HepG2 (cell line): Measurements from ENCODE around the gene KMT5C. TPM values are rescaled to one million over a fixed set of nuclear protein-coding genes. Genes with fewer than 3 reads are reported as not detected.

Experiments used
- DRAP1 ChIP-seq: IDR thresholded peaks from 2 replicates; pipeline ENCODE4 v1.6.1; 2016; ENCODE audit warnings: missing genetic modification reagents, missing compliant biosample characterization
- HOXA3 ChIP-seq: sonication (generic); formaldehyde crosslinking; IDR thresholded peaks from 2 replicates; pipeline ENCODE4 v1.5.0; 2020; ENCODE audit warnings: missing genetic modification reagents
- JARID2 ChIP-seq: sonication (generic); formaldehyde crosslinking; IDR thresholded peaks from 2 replicates; pipeline ENCODE4 v1.8.1; 2023; ENCODE audit warnings: missing genetic modification reagents, inconsistent platforms; ENCODE audit not compliant: insufficient replicate concordance
- KLF9 ChIP-seq: IDR thresholded peaks from 2 replicates; pipeline ENCODE4 v1.6.1; 2016; ENCODE audit warnings: low read depth
- MEIS1 ChIP-seq: sonication (generic); formaldehyde crosslinking; IDR thresholded peaks from 2 replicates; pipeline ENCODE4 v1.9.0; 2021; ENCODE audit warnings: mild to moderate bottlenecking, missing genetic modification reagents, moderate library complexity, borderline replicate concordance
- NBN ChIP-seq: fragments of 450-650 bp; conservative IDR thresholded peaks from 2 replicates; pipeline ENCODE4 v1.6.1; 2017
- PAF1 ChIP-seq: IDR thresholded peaks from 2 replicates; pipeline ENCODE4 v1.6.1; 2016; ENCODE audit warnings: missing genetic modification reagents, missing compliant biosample characterization
- REPIN1 ChIP-seq: sonication (generic); formaldehyde crosslinking; IDR thresholded peaks from 2 replicates; pipeline ENCODE4 v1.8.0; 2022; ENCODE audit warnings: missing genetic modification reagents, low read depth, mild to moderate bottlenecking, borderline replicate concordance
- RFXANK ChIP-seq: IDR thresholded peaks from 2 replicates; pipeline ENCODE4 v1.6.1; 2016
- RNF2 ChIP-seq: fragments of 450-650 bp; conservative IDR thresholded peaks from 2 replicates; pipeline ENCODE4 v1.6.1; 2016; ENCODE audit warnings: low read depth
- SOX6 ChIP-seq, 2 experiments: fragments of 450-650 bp in 1 of 2; sonication (generic) in 1 of 2; formaldehyde crosslinking in 1 of 2; IDR thresholded peaks; 2 replicates each; pipeline versions ENCODE4 v1.4.0 to v1.6.1; 2017 to 2020; ENCODE audit warnings: antibody characterized with exemption in 1 of 2, mild to moderate bottlenecking in 1 of 2, missing genetic modification reagents in 1 of 2
- TFDP1 ChIP-seq: IDR thresholded peaks from 2 replicates; pipeline ENCODE4 v1.6.1; 2016; ENCODE audit warnings: missing compliant biosample characterization, missing genetic modification reagents, borderline replicate concordance
- TFE3 ChIP-seq: IDR thresholded peaks from 2 replicates; pipeline ENCODE4 v1.6.1; 2016
- ZFP62 ChIP-seq: sonication (generic); formaldehyde crosslinking; IDR thresholded peaks from 2 replicates; pipeline ENCODE4 v1.4.0; 2020; ENCODE audit warnings: missing genetic modification reagents
- ZFX ChIP-seq: sonication (generic); formaldehyde crosslinking; IDR thresholded peaks from 2 replicates; pipeline ENCODE4 v1.4.0; 2020; ENCODE audit warnings: mild to moderate bottlenecking, low read depth, missing genetic modification reagents, moderate library complexity
- ZNF260 ChIP-seq: sonication (generic); formaldehyde crosslinking; IDR thresholded peaks from 2 replicates; pipeline ENCODE4 v1.4.0; 2020; ENCODE audit warnings: missing genetic modification reagents, low read depth, mild to moderate bottlenecking, borderline replicate concordance
- ZNF382 ChIP-seq: sonication (generic); formaldehyde crosslinking; IDR thresholded peaks from 2 replicates; pipeline ENCODE4 v1.5.0; 2020; ENCODE audit warnings: missing genetic modification reagents, mild to moderate bottlenecking, borderline replicate concordance
- ZNF512B ChIP-seq: sonication (generic); formaldehyde crosslinking; IDR thresholded peaks from 2 replicates; pipeline ENCODE4 v1.5.1; 2020; ENCODE audit warnings: missing genetic modification reagents, mild to moderate bottlenecking, borderline replicate concordance
- ZNF557 ChIP-seq: sonication (generic); formaldehyde crosslinking; IDR thresholded peaks from 2 replicates; pipeline ENCODE4 v1.4.0; 2020; ENCODE audit warnings: missing genetic modification reagents
- ZSCAN29 ChIP-seq: sonication (generic); formaldehyde crosslinking; conservative IDR thresholded peaks from 2 replicates; pipeline ENCODE4 v1.4.0; 2020; ENCODE audit warnings: mild to moderate bottlenecking, missing genetic modification reagents
- polyA plus RNA-seq, 8 experiments: library from polyadenylated mRNA; depleted of rRNA in 3 of 8; stranded (reverse) in 7 of 8; unstranded in 1 of 8; fragments of >200 nt; fragmentation: Illumina TruSeq in 4 of 8; extraction: Trizol in 4 of 8; gene quantifications; 2 replicates each; pipeline versions ENCODE4 v1.2.1 to v1.2.3, GENCODE V29; 2011 to 2016; ENCODE audit warnings: low read depth in 4 of 8, missing spikeins in 1 of 8, mixed read lengths in 1 of 8; ENCODE audit not compliant: insufficient read depth in 1 of 8
- total RNA-seq, 5 experiments: library from RNA; depleted of rRNA; stranded (reverse); fragments of >200 nt; fragmentation: Illumina TruSeq; extraction: Trizol; gene quantifications; 2 replicates each; pipeline ENCODE4 v1.2.3, GENCODE V29; 2016; ENCODE audit warnings: low read depth in 1 of 5

Gene KMT5C
- total and polyA plus RNA-seq, 2 of the 13 experiments (the other 11 are each of a cell fraction or from before 2014, with no cell fraction given) = 5.5 to 9.0 TPM

GRCh38 chr19:55339105-55339888 is at the start of gene KMT5C (continued):
- TF ChIP-seq DRAP1 (CRISPR knock-in tag) = peak; percentile 90
- no peak for TF ChIP-seq JARID2 (CRISPR knock-in tag)
- TF ChIP-seq REPIN1 = 0 out of 2 replicates have a peak, but pooled peaks have one; percentile 41
- peak; percentile 37; the same call in 1 of the 2 replicates for TF ChIP-seq ZFX
- TF ChIP-seq HOXA3 (CRISPR knock-in tag) = peak; percentile 51; the same call in 1 of the 2 replicates
- 0 out of 2 replicates have a peak, but pooled peaks have one; percentile 50 for TF ChIP-seq RFXANK
- no peak for TF ChIP-seq SOX6 (IDR thresholded peaks at IDR 0.05)
- TF ChIP-seq SOX6 (CRISPR knock-in tag; IDR thresholded peaks at IDR 0.05) = peak; percentile 47
- TF ChIP-seq NBN = no peak
- no peak for TF ChIP-seq ZFP62 (CRISPR knock-in tag)
- TF ChIP-seq ZNF260 = no peak
- peak; percentile 69 for TF ChIP-seq TFDP1 (CRISPR knock-in tag)
- no peak for TF ChIP-seq ZNF382 (CRISPR knock-in tag)
- TF ChIP-seq ZNF512B = no peak
- TF ChIP-seq ZNF557 (CRISPR knock-in tag) = no peak
- TF ChIP-seq PAF1 (CRISPR knock-in tag) = no peak
- TF ChIP-seq RNF2 = no peak
- TF ChIP-seq TFE3 (CRISPR knock-in tag) = no peak
- TF ChIP-seq ZSCAN29 = peak; percentile 71; the same call in 1 of the 2 replicates
- peak; percentile 82; the same call in 1 of the 2 replicates for TF ChIP-seq MEIS1 (CRISPR knock-in tag)
- peak; percentile 28; the same call in 1 of the 2 replicates for TF ChIP-seq KLF9
